GM21825 (cell line): Measurements from ENCODE around the gene UGT1A7.

ENCODE experiments used
- ATAC-seq: cut with Tn5 transposase; IDR thresholded peaks from one replicate; pipeline ENCODE4 v1.9.1; 2021; ENCODE audit warnings: mild to moderate bottlenecking, moderate library complexity; ENCODE audit not compliant: unreplicated experiment

UGT1A7 gene

DNA sequence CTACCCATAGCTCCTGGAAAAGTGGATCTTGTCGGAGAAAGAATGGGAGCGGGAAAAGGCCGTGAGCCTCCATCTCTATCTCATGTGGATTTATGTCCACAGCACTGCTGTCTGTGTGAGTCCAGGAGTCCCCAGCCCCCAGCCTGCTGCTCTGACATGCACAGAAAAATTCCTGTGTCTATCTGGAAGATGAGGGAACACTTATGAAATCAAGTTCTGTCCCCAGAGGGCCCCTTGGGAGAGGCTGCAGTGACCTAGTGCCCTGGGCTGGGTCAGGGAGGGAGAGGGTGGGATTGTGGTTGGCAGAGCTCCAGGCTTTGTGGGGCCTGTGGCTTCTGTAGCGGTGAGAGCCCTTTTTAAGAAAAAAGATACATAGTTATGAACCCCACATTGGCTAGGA is 135.1 kb downstream of the UGT1A7 start:
- no peak for ATAC-seq

DNA sequence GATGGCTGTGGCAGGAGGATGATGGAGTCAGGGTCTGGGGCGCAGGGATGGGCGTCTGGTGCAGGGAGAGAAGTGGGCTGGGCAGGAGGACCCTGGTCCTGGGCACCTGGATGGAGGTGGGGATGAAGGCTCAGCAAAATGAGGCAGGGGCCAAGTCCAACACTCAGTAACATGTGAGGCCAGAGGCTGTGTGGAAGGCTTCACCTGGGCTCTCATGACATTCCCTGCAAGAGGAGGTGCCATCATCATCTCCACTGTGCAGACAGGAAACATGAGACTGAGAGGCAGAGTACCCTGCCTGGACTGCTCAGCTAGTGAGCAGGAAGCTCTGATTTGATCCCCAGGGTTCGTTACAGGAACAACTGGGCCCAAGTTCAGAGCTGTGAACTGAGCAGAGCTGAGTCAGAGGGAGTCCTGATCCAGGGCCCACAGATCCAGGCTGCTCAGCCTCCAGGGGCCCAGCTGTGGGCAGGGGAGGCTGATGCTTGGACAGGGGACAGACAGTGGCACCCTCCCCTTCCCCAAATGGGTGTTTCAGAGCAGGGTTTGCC is 135.7 kb downstream of the UGT1A7 start:
- ATAC-seq: no peak

DNA sequence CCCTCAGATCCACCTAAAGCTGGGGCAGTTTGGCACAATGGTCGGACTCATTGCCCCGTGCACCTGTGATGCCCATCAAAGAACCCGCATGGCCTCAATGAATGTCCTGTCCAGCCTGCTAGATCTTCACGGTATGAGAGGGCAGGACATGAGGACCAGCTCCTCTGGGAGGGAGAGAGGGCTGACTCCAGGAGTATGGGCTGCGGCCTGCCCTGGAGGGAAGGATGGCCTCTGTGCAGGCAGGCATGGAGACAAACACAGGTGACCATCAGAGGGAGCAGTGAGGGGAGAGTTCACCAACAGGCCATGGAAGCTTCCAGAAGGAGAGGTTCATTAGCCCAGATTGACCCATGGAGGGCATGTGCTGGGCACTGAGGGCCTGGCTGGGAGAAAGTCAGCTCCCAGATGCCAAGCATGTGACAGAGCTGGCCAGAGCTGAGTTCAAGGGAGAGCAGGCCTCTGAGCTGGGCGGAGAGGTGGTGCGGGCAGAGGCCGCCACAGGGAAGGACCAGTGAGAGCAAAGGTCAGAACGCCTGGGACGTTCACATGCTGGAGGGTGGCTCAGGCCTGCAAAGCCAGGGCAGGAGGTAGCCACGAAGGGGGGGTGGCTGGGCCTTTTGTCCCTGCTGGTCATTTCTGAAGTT is 136.4 kb downstream of the UGT1A7 start:
- ATAC-seq: no peak

DNA sequence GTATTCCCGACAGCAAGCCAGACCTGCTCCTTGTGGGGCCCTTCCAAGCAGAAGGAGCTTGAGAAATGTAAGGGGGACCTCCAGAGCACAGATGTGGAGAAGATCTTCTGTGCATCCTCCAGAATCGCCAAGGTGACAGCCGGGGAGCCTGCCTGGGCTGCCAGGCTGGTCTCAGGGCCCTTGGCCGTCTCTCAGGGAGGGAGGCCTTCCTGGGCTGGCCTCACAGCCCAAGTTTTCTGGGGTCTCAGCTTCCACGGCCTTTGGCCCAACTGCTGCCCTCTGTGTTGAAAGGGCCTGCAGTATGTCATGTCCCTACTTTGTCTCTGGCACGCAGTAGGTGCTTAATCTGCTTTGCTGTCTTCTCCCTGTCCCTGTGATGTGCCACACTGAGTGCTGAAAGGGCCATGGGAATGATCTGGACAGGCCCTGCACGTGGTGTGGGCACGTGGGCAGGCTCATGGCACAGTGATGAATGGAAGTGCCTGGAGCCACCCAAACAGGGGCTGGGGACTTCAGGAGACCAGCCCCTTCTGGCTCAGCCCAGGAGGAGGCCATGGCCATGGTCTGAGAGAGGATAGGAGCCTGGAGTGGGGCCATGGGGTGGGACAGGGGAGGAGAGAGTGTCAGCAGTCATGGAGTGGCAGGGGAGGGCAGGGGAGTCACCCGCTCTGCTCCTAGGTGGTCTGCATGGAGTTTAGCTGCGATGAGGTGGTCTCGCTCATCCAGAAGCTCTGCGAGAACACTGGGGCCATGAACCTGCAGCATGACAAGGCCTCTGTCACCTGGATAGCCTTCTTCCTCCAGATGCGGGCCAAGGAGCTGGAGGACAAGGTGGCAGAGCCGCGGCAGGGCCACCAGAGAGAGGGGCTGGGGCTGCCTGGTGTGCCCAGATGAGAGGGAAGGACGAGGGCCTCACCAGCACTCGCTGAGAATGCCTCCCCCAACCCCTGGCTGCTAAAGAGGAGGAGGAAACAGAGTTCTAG is 137.2 kb downstream of the UGT1A7 start:
- ATAC-seq: no peak

DNA sequence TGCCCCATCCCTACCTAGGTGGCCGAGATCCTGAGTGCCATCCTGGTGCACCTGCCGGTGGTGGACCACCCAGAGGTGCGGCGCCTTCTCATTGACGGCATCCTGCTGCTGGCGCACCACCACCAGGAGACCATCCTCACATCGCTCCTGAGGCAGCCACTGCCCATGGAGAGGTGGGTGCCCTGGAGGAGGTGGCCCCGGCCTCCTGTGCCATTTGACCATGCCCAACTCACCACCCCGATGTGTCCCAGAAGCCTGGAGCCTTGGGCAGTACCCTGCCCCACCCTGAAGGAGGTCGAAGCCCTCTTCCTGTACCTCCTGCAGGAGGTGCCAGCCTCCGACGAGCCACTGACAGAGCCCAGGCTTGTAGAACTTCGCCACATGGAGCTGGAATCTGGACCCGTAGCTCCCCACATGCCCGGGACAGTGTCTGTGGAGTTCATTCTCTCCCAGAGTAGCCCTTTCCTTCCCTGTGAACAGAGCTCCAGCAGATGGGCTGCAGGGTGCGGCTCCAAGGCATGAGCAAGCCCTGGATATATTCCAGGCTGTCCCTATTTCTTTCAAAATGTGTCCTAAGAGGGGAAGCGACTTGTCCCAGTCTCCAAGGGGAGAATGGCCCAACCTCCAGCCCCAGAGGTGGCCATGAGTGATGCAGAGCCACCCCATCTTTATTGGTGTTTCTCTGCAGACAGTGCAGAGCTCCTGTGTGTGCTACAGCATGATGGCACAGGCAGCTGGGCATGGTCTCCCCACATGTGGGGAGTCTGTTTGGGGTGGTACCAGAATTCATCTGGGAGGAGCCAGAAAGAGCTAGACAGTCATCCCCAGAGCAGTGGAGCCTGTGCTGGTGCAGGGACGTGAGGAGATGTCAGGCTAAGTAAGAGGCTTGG is 138.4 kb downstream of the UGT1A7 start:
- no peak for ATAC-seq

DNA sequence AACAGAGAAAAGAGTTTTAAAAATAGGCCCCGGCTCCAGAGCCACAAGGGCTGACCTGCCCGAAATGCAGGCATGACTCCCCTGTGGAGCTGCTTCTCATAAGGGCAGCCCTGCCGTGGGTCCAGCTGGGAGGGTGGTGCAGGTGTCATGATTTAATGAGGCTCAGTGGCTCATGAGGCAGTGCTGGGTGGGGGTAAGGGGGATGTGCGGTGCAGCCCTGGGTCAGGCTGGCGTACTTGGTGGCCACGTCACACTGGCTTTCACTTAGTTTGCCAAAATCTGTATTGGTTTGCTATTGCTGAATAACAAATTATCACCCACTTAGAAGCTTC is 139.0 kb downstream of the UGT1A7 start:
- ATAC-seq: no peak

DNA sequence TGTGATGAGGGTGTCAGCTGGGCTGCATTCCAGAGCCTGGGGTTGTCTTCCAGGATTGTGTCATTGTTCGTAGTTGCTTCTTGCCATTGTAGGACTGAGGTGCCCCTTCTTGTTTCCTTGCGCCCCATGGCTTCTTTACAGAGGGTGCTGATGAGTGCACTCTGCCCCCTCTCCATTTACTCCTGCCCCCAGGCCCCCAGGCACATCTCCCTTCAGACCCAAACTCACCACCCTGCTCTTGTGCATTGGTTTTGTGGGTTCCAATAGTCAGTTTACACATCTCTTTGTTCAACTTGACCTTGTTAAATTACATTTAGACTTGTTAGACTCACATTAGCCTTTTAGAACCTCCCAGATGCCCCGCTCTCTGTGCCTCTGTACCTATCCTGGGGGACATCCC is 139.5 kb downstream of the UGT1A7 start:
- ATAC-seq: no peak

DNA sequence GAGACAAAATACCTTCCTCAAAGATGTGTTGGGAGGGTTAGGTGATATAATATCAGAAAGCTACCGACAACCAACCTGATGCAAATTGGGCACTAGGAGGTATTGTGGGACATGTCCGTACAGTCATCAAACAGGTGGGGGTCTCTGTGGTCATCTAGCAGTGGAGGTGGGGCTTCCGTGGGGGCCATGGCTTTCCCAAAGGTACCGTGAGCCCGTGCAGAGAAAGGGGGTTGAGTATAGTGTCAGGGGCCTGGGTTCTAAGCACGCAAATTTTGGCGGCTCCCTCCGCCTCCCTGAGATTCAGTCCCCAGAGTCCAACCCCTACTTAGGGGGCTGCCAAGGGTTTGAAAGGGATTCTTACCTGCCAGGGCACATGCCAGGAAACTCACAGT is 140.0 kb downstream of the UGT1A7 start:
- ATAC-seq: no peak

DNA sequence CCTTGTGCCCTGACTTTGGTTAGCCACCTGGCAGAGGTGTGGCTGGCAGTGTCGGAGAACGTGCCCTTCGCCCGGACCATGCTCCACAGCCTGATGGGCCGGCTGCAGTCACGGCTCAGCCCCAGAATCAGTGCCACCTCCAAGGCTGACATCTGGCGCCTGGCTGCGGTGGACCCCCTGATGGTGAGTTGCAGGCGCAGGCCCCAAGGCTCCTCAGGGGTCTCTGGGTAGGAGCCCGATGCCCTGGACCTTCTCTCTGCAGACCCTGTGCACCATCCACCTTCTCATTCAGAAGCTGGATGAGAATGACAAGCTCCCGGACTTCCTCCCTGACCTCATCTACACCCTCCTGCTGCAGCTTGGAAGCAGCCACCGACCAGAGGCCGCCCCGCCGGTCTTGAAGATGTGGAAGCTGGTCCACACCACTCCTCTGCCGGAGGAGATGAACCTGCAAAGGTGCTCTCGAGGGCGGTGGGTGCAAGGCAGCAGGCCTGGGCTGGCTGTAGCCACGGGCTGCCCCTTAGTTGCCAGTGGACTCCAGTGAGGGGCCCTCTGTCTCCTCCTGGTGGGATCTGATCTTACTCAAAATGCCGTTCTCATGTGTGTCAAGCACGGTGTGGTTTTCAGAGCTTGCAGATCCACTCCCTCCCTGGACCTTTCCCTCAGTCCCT is 140.5 kb downstream of the UGT1A7 start:
- no peak for ATAC-seq
